T-helper 1 cell treated with Interleukin-12 subunit alpha and Interleukin-12 subunit beta and Interleukin-4 antibody, amounts not matched to agents 30 μg/mL and 1 μg/mL, for 36 hours (primary cell): Measurements from ENCODE around the gene C22orf39.
A peak's percentile ranks its signal among the peaks of the same experiment; 100 is the strongest.

Source experiments
- H3K27ac Mint-ChIP-seq: one replicate; pipeline ENCODE4 v1.8.0; 2021; ENCODE audit warnings: mild to moderate bottlenecking, mixed read lengths
- H3K27me3 Mint-ChIP-seq: one replicate; pipeline ENCODE4 v1.8.0; 2021; ENCODE audit warnings: low read depth, mixed read lengths
- H3K36me3 Mint-ChIP-seq: one replicate; pipeline ENCODE4 v1.8.0; 2021; ENCODE audit warnings: low read depth, mixed read lengths
- H3K4me1 Mint-ChIP-seq: one replicate; pipeline ENCODE4 v1.8.0; 2021; ENCODE audit warnings: low read depth, mixed read lengths
- H3K4me3 Mint-ChIP-seq: one replicate; pipeline ENCODE4 v1.8.0; 2021; ENCODE audit warnings: mild to moderate bottlenecking, moderate library complexity, mixed read lengths
- H3K9me3 Mint-ChIP-seq: one replicate; pipeline ENCODE4 v1.8.0; 2021; ENCODE audit warnings: mixed read lengths

C22orf39 gene, protein sequence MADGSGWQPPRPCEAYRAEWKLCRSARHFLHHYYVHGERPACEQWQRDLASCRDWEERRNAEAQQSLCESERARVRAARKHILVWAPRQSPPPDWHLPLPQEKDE

DNA sequence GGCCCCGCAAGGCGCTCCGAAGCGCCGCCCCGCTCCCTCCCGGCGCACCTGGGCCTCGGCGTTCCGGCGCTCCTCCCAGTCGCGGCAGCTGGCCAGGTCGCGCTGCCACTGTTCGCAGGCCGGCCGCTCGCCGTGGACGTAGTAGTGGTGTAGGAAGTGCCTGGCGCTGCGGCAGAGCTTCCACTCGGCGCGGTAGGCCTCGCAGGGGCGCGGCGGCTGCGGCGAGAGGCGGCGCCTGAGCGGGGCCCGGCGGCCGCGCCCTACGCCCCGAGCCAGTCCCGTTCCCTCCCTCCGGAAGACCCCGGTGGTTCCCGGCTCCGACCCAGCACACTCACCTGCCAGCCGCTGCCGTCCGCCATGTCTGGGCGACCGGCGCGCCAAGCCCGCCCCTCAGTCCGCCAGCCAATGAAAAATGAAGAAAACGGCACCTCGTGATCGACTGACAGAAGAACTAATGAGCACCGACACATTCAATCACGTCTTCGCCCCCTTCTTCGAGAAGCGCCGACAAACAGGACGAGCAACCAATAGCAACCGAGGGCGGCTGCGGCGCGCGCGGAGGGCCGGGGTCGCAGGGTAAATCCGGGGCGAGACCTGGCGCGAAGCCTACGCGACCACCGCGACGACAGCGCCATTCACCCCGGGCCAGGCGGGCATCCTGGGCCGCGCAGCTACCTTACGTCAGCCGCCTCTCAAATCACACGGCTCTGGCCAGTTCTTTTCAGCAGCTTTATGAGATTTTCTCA lies at the start of gene C22orf39:
TSS of gene C22orf39 (minus strand) at position 382 of the 746 bp plus-strand sequence. CDS start at position 359, 23 bp downstream.
- peak within 1 kb of the TSS; percentile 99 for H3K27ac Mint-ChIP-seq
- no peaks in the 10 kb centered on the region for H3K27me3 Mint-ChIP-seq
- H3K4me1 Mint-ChIP-seq: peaks cover 33% of the 10 kb centered on the region
- peaks cover 24% of the 10 kb centered on the region for H3K36me3 Mint-ChIP-seq
- no peaks in the 10 kb centered on the region for H3K9me3 Mint-ChIP-seq
- peak within 1 kb of the TSS; percentile 100 for H3K4me3 Mint-ChIP-seq

DNA sequence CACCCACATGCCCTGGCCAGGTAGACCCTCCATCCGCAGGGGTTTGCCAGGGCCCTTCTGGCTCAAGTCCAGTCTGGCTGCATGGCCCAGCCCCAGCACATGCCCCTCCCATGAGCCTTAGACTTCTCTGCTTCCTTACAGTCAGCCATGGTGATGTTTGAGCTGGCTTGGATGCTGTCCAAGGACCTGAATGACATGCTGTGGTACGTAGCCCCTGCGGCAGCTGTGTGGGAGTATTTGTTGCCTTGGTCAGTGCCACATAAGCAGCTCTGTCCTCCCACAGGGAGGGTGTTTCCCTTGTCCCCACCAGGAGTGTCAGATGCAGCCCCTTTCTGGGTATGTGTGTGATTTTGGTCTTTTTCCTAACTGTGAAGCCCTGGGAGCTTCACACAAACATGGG lies 49.7 kb upstream of the C22orf39 start:
- Mint-ChIP-seq H3K27me3 (no peaks in the 10 kb centered on the region), H3K4me3 (no peak overlapping the region), H3K27ac (no peak overlapping the region), H3K9me3 (no peaks in the 10 kb centered on the region), H3K4me1 (peaks cover 9% of the 10 kb centered on the region), H3K36me3 (peaks cover 17% of the 10 kb centered on the region)

DNA sequence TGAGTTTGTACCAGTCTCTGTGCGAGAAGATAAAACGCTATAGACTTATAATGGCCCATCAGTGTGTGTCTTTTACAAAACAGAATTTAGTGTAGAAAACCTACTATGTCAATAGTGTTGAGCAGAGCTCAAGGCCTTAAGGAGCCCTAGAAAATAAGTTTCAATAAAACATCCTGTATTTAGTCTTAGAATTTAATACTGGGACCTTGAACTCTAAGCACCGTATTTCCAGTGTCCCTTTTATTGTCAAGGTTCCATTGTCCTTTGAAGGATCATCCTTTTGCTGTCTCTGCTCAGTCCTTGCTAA lies 48.8 kb upstream of the C22orf39 start:
- Mint-ChIP-seq H3K4me3 (no peak overlapping the region), H3K36me3 (peaks cover 19% of the 10 kb centered on the region), H3K9me3 (no peaks in the 10 kb centered on the region), H3K27ac (no peak overlapping the region), H3K4me1 (peaks cover 11% of the 10 kb centered on the region), H3K27me3 (no peaks in the 10 kb centered on the region)

DNA sequence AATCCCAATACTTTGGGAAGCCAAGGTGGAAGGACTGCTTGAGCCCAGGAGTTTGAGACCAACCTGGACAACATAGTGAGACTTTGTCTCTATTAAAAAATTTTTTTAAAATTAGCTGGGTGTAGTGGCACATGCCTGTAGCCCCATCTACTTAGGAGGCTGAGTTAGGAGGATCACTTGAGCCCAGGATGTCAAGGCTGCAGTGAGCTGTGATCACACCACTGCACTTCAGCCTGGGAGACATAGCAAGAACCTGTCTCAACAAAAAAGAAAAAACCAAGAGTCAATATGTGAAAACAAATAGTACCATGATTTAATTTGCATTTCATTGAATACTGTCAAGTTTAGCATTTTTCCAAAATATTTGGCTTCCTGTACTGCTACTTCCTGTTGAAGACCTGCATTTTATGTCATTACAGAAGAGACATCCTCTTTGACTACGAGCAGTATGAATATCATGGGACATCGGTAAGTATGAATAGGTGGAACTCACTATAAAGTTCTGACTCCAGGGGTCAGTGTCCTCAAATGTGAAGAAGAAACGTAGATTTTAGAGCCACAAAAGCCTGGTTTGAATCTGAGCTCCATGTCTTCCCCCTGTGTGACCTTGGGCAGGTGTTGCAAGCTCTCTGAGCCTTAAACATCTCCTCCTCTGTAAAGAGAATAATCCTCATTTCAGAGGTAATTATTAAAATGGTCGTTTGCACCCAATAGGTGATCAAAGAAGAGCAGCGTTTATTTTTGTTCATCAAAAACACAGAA lies 48.2 kb upstream of the C22orf39 start:
- H3K27ac Mint-ChIP-seq: peak overlapping the region; percentile 55
- peaks cover 11% of the 10 kb centered on the region for H3K4me1 Mint-ChIP-seq
- H3K36me3 Mint-ChIP-seq: peaks cover 18% of the 10 kb centered on the region
- no peak overlapping the region for H3K4me3 Mint-ChIP-seq
- H3K9me3 Mint-ChIP-seq: no peaks in the 10 kb centered on the region
- no peaks in the 10 kb centered on the region for H3K27me3 Mint-ChIP-seq

DNA sequence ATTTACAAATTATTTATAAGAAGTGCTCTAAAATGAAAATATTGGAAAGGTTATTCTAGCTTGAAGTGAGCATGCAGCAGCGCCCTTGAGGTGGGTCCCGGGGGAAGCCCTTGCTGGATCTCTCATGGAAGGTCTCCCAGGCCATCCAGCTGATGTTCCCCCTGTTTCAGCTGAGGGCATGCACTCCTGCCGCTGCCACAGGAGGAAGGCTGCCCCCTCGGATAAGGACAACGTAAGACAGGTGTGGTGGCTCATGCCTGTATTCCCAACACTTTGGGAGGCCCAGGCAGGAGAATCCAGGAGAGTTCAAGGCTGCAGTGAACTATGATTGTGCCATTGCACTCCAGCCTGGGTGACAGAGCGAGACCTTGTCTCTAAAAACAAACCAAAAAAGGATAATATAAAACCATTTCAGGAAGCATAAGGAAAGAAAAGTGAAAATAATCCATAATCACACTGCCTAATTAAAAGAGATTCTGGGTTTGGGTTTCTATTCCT lies 47.2 kb upstream of the C22orf39 start:
- peaks cover 16% of the 10 kb centered on the region for H3K4me1 Mint-ChIP-seq
- H3K27me3 Mint-ChIP-seq: no peaks in the 10 kb centered on the region
- H3K9me3 Mint-ChIP-seq: no peaks in the 10 kb centered on the region
- H3K4me3 Mint-ChIP-seq: no peak overlapping the region
- peaks cover 20% of the 10 kb centered on the region for H3K36me3 Mint-ChIP-seq
- H3K27ac Mint-ChIP-seq: no peak overlapping the region

DNA sequence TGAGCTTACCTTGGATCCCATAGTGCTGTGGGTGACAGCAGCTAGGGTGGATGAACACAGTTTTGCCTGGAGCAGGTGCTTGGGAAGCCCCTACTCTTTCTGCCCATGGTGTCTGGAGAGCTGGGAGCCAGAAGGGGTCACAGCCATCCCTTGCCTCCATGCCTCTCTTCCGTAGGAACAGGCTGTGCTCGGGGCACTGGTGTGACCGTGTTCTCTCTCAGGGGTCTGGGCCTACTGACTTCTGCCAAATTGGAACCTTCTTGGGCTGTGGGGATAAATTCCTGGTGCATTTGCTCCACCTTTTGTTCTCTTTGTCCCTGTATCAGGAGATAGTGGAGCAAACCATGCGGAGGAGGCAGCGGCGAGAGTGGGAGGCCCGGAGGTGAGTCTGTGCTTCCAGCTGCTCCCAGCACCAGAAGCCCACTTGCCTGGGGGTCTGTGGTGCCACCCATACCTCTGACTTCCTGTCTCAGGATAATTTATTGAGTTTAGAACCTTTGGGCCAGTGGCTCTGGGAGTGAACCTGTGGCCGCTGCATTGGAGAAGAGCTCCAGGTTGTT lies 46.6 kb upstream of the C22orf39 start:
- Mint-ChIP-seq H3K4me3 (no peak overlapping the region), H3K36me3 (peaks cover 24% of the 10 kb centered on the region), H3K9me3 (no peaks in the 10 kb centered on the region), H3K27ac (no peak overlapping the region), H3K4me1 (peaks cover 16% of the 10 kb centered on the region), H3K27me3 (no peaks in the 10 kb centered on the region)

DNA sequence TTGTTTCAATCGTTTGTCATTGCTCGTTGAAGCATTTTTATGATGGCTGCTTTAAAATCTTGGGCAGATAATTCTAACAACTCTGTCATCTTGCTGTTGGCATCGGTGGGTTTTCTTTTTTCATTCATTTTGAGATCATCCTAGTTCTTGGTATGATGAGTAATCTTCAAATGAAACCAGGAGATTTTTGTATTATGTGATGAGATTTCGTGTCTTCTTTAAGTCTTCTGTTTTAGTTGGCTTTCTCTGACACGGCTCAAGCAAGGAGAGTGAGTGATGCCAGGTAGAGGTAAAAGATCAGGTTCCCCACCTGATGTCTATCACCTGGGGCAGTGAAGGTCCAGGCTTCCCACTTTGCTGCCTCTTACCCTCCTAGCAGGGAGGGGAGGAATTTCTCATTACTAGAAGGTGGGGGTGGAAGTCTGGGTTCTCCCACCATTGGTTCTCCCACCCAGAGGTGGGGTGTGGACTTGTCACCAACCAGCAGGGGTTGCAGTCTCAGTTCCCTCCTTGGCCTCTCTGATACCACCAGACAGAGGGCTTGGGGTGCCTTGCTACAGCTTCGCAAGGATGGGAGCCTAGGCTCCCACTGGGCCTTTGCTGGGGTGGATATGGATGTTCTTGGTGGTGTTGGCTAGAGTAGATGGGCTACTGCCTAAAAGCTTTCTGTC lies 45.1 kb upstream of the C22orf39 start:
- Mint-ChIP-seq H3K4me1 (peaks cover 16% of the 10 kb centered on the region), H3K9me3 (no peaks in the 10 kb centered on the region), H3K36me3 (peaks cover 31% of the 10 kb centered on the region), H3K27me3 (no peaks in the 10 kb centered on the region), H3K4me3 (no peak overlapping the region), H3K27ac (no peak overlapping the region)

DNA sequence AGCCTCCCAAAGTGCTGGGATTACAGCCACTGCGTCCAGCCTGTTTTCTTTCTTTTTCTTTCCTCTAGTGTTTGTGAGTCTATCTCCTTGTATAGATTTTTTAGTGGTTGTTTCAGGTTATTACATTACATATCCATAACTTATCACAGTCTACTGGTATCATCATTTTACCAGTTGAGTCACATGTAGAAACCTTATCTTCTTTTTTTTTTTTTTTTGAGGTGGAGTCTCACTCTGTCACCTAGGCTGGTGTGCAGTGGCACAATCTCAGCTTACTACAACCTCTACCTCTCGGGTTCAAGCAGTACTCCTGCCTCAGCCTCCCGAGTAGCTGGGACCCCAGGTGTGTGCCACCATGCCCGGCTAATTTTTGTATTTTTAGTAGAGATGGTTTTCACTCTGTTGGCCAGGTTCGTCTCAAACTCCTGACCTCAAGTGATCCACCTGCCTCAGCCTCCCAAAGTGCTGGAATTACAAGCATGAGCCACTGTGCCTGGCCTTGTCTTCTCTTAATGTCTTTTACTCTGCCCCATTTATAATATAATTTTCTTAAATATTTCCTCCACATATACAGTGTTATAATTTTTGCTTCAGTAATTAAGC lies 43.2 kb upstream of the C22orf39 start:
- H3K9me3 Mint-ChIP-seq: no peaks in the 10 kb centered on the region
- peaks cover 23% of the 10 kb centered on the region for H3K36me3 Mint-ChIP-seq
- H3K27ac Mint-ChIP-seq: no peak overlapping the region
- H3K27me3 Mint-ChIP-seq: no peaks in the 10 kb centered on the region
- H3K4me3 Mint-ChIP-seq: no peak overlapping the region
- H3K4me1 Mint-ChIP-seq: peaks cover 13% of the 10 kb centered on the region

DNA sequence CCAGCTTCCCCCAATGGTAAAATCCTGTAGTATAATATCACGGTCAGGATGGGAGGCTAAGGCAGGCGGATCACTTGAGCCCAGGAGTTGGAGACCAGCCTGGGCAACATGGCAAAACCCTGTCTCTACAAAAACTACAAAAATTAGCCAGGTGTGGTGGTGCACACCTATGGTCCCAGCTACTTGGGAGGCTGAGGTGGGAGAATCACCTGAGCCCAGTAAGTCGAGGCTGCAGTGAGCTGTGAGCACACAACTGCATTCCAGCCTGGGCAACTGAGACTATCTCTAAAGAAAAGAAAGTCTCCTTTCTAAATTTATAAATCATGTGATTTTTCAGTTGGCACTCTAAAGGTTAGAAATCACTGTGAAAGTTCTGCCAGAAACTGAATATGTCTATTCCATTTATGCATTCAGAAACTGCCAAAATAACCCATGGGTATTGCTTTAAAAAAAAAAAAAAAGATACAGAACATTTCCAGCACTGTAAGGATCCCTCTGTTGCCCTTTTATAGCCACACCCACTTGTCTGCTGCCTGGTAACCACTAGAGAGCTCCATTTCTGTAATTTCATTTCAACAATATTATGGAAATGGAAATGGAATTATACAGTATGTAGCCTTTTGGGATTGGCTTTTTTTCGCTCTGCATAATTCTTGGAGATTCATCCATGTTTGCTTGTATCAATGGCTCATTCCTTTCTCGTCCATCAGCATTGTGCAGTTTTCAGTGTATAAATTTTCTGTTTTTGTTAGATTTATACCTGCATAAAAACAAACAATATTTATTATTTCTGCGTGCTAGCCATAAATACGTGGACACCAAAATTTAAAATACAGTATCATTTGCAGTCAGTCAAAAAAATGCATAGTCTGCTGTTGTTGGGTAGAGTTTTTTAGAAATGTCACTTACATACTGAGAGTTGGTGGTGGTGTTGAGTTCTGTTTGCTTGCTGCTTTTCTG lies 41.7 kb upstream of the C22orf39 start:
- Mint-ChIP-seq H3K4me3 (no peak overlapping the region), H3K36me3 (peaks cover 33% of the 10 kb centered on the region), H3K9me3 (no peaks in the 10 kb centered on the region), H3K27ac (no peak overlapping the region), H3K27me3 (no peaks in the 10 kb centered on the region), H3K4me1 (peaks cover 14% of the 10 kb centered on the region)

DNA sequence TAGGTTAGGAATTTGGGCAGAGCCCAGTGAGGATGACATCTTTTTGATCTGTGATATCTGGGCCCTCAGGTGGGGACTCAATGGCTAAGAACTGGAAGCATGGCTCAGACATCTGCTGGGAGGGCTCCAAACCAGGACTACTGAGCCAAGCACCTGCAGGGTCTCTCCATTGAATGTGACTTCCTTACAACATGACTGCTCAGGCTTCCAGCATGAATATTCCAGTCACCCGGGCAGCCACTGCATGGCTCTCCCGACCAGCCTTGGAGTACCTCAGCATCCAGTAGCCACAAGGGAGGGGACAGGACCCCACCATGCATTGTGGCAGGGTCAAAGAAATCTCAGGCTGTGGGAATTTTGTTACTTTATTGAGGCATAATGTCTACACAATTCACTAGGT lies 40.8 kb upstream of the C22orf39 start:
- no peak overlapping the region for H3K27ac Mint-ChIP-seq
- no peak overlapping the region for H3K4me3 Mint-ChIP-seq
- H3K36me3 Mint-ChIP-seq: peaks cover 36% of the 10 kb centered on the region
- peaks cover 14% of the 10 kb centered on the region for H3K4me1 Mint-ChIP-seq
- H3K27me3 Mint-ChIP-seq: no peaks in the 10 kb centered on the region
- no peaks in the 10 kb centered on the region for H3K9me3 Mint-ChIP-seq

DNA sequence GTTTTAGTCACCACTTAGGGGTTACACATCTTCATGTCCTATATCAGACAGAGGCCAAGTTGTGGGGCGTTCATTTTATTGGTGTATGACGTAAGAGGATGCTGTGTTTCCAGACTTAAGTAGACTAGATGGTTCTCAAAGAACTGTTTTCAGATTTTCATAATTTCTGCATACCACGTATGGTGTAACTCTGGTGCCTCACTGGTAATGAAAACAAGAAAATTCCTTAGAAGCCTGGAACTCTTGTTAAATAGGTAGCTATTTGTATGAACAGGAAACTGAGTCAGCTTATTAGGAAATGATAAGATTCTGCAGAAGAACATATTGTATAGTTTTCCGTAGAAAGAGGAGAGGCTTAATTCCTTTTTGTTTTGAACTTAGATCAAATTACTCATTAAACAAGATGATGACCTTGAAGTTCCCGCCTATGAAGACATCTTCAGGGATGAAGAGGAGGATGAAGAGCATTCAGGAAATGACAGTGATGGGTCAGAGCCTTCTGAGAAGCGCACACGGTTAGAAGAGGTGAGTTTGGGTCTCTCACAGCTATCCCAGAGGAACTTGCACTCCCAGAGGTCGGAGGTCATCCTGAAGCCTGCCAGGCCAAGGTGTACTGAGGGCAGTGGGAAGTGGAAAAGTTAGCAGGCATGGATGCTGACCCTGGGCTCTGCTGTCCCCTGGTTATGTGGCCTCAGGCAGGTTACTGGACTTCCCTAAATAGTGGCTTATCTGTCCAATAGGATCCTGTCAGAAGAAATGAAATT lies 36.2 kb upstream of the C22orf39 start:
- H3K4me3 Mint-ChIP-seq: no peak overlapping the region
- H3K4me1 Mint-ChIP-seq: peaks cover 16% of the 10 kb centered on the region
- H3K9me3 Mint-ChIP-seq: no peaks in the 10 kb centered on the region
- no peak overlapping the region for H3K27ac Mint-ChIP-seq
- peaks cover 31% of the 10 kb centered on the region for H3K36me3 Mint-ChIP-seq
- H3K27me3 Mint-ChIP-seq: no peaks in the 10 kb centered on the region

DNA sequence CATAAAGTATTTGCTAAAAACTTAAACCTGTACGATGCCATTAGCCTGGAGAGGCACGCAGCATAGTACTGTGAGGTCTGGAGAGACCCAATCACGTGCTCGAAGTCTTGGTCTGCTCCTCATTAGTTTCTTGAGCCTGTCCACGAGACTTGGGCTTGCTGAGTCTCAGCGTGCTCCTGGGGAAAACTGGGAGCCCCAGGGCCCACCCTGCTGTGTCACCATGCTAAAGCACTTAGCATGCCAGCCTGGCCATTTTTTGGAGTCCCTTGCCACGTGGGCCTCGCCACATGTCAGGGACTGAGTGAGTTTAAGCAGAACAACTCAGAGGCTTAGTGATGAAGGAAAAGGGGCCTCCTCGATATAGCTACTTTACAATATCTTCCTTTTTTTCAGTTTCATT lies 34.8 kb upstream of the C22orf39 start:
- no peak overlapping the region for H3K27ac Mint-ChIP-seq

DNA sequence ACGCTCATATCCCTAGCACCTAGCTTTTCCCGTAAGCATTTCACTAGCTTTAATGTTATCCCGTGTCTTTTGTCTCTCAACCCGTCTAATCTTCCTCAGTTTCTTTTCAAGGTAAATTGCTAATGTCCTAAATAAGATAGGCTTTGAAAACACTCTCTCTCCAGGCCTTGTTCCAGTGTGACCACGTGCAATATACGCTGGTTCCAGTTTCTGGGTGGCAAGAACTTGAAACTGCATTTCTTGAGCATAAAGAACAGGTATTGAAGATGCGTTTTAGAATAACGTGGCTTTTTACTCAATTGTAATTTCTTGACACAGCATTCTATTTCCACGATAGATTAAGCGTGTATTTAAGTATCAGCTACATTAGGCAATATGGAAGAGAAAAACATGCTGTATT lies 33.3 kb upstream of the C22orf39 start:
- peaks cover 26% of the 10 kb centered on the region for H3K36me3 Mint-ChIP-seq
- peak overlapping the region; percentile 99 for H3K27ac Mint-ChIP-seq
- peak overlapping the region; percentile 98 for H3K4me3 Mint-ChIP-seq
- peaks cover 32% of the 10 kb centered on the region for H3K4me1 Mint-ChIP-seq
- H3K27me3 Mint-ChIP-seq: no peaks in the 10 kb centered on the region
- H3K9me3 Mint-ChIP-seq: no peaks in the 10 kb centered on the region

More for the DNA sequence above, 34.8 kb upstream of the C22orf39 start:
- H3K9me3 Mint-ChIP-seq: no peaks in the 10 kb centered on the region
- peaks cover 24% of the 10 kb centered on the region for H3K36me3 Mint-ChIP-seq
- peaks cover 25% of the 10 kb centered on the region for H3K4me1 Mint-ChIP-seq
- no peak overlapping the region for H3K4me3 Mint-ChIP-seq
- H3K27me3 Mint-ChIP-seq: no peaks in the 10 kb centered on the region
